A673 (cell line): ENCODE data around the gene CYP2W1. TPM values are rescaled to one million over a fixed set of nuclear protein-coding genes. Genes with fewer than 3 reads are reported as not detected.

Experiments
- BruUV-seq: library from RNA; stranded (reverse); fragments of 400-500 nt; replicated peaks from 2 replicates; lab custom pipeline; 2021; lab: Mats Ljungman, UMichigan
- CTCF ChIA-PET: fragments of 300-600 bp; sonication (Branson Sonifier 250); formaldehyde crosslinking; loops from one replicate; lab custom pipeline; 2022; ENCODE audit warnings: antibody characterized with exemption; lab: Charles Lee
- POLR2A ChIA-PET: fragments of 300-600 bp; sonication (Branson Sonifier 250); formaldehyde crosslinking; loops from one replicate; lab custom pipeline; 2022; ENCODE audit warnings: antibody characterized with exemption; ENCODE audit not compliant: low non-redundant PET; lab: Charles Lee
- DNase-seq: peaks from one replicate; pipeline ENCODE4 v3.0.0-alpha.2; 2015; ENCODE audit warnings: low spot score
- H3K27ac ChIP-seq: fragments of 200-600 bp; sonication (generic); 2 replicates; pipeline ENCODE4 v1.5.1; 2016; ENCODE audit warnings: mixed run types, low read depth, mild to moderate bottlenecking, mixed read lengths, antibody characterized with exemption, low read length; ENCODE audit not compliant: poor library complexity, severe bottlenecking
- H3K27me3 ChIP-seq: fragments of 200-600 bp; sonication (generic); replicated peaks from 2 replicates; pipeline ENCODE4 v1.6.1; 2017; ENCODE audit warnings: mixed run types, low read depth, mild to moderate bottlenecking, mixed read lengths, antibody characterized with exemption, low read length; ENCODE audit not compliant: insufficient read depth, poor library complexity
- H3K36me3 ChIP-seq: fragments of 200-600 bp; sonication (generic); 2 replicates; pipeline ENCODE4 v1.6.1; 2016; ENCODE audit warnings: mixed run types, mild to moderate bottlenecking, mixed read lengths, antibody characterized with exemption, low read length; ENCODE audit not compliant: insufficient read depth, poor library complexity, severe bottlenecking
- H3K4me1 ChIP-seq: fragments of 200-600 bp; sonication (generic); 2 replicates; pipeline ENCODE4 v1.6.1; 2017; ENCODE audit warnings: mixed run types, mild to moderate bottlenecking, mixed read lengths, antibody characterized with exemption, low read length; ENCODE audit not compliant: insufficient read depth, poor library complexity, severe bottlenecking
- H3K4me3 ChIP-seq: fragments of 200-600 bp; sonication (generic); 2 replicates; pipeline ENCODE4 v1.5.1; 2016; ENCODE audit warnings: low read depth, mixed run types, mild to moderate bottlenecking, mixed read lengths, low read length; ENCODE audit not compliant: poor library complexity, severe bottlenecking
- H3K9me3 ChIP-seq: fragments of 200-600 bp; sonication (generic); 2 replicates; pipeline ENCODE4 v1.6.1; 2016; ENCODE audit warnings: mixed run types, low read depth, mild to moderate bottlenecking, mixed read lengths, antibody characterized with exemption, low read length; ENCODE audit not compliant: poor library complexity, severe bottlenecking
- EZH2 ChIP-seq: fragments of 200-600 bp; sonication (generic); IDR thresholded peaks from 2 replicates; pipeline ENCODE4 v1.6.1; 2017; ENCODE audit warnings: borderline replicate concordance, low read depth, mild to moderate bottlenecking, mixed read lengths, antibody characterized with exemption, low read length; ENCODE audit not compliant: poor library complexity, severe bottlenecking
- intact Hi-C: fragments of 100-400 bp; cut with micrococcal nuclease; formaldehyde crosslinking; loops from one replicate; pipeline ENCODE4 v1.10.0; 2022; ENCODE audit not compliant: unreplicated experiment
- total RNA-seq: library from RNA; stranded (reverse); gene quantifications from 2 replicates; pipeline ENCODE4 v1.2.3, GENCODE V29; 2021
- TF ChIP-seq, protein P1 (sequence below): fragments of 300-800, 200-600 bp; sonication (generic); conservative IDR thresholded peaks from 2 replicates; pipeline ENCODE4 v1.5.1; 2017; ENCODE audit warnings: low read depth, mild to moderate bottlenecking, antibody characterized with exemption, low read length, moderate library complexity, mixed read lengths

The CYP2W1 gene
- total RNA-seq, 1 experiment from 2014 or later: not detected

GRCh38 chr7:944744-945143, 38.2 kb upstream of the CYP2W1 start:
- H3K4me3 ChIP-seq: no peak overlapping the region
- TF ChIP-seq, protein P1, sequence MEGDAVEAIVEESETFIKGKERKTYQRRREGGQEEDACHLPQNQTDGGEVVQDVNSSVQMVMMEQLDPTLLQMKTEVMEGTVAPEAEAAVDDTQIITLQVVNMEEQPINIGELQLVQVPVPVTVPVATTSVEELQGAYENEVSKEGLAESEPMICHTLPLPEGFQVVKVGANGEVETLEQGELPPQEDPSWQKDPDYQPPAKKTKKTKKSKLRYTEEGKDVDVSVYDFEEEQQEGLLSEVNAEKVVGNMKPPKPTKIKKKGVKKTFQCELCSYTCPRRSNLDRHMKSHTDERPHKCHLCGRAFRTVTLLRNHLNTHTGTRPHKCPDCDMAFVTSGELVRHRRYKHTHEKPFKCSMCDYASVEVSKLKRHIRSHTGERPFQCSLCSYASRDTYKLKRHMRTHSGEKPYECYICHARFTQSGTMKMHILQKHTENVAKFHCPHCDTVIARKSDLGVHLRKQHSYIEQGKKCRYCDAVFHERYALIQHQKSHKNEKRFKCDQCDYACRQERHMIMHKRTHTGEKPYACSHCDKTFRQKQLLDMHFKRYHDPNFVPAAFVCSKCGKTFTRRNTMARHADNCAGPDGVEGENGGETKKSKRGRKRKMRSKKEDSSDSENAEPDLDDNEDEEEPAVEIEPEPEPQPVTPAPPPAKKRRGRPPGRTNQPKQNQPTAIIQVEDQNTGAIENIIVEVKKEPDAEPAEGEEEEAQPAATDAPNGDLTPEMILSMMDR: no peak
- no peak for TF ChIP-seq EZH2
- BruUV-seq: no TSS peak
- ChIA-PET CTCF (no interaction called here), POLR2A (no interaction called here)
- H3K4me1 ChIP-seq: no peaks in the 10 kb centered on the region
- DNase-seq: no peak
- no peak overlapping the region for H3K27ac ChIP-seq
- intact Hi-C loops: no loop called here
- peaks cover 11% of the 10 kb centered on the region for H3K27me3 ChIP-seq
- no peaks in the 10 kb centered on the region for H3K36me3 ChIP-seq
- no peaks in the 10 kb centered on the region for H3K9me3 ChIP-seq

DNA sequence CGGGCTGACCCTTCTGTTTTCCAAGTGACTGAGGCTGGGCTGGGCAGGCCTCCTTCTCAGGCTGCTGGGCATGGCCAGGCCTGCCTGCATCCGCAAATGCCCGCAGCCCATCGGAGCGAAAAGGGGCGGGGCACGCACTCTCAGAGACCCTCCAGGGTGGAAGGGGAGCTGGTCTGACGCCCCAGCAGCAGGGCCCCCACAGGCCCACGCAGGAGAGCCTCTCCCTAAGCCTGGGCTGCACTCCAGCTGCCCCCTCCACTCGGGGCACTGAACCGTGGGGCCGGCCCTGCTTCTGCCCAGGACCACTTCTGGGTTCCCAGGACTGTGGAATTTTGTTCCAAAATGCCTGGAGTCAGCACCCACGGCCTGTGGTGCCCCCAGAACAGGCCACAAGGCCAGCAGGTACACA, 37.8 kb upstream of the CYP2W1 start:
- Histone ChIP-seq H3K4me1 (no peaks in the 10 kb centered on the region), H3K36me3 (no peaks in the 10 kb centered on the region), H3K27me3 (peaks cover 11% of the 10 kb centered on the region), H3K4me3 (no peak overlapping the region), H3K27ac (no peak overlapping the region), H3K9me3 (no peaks in the 10 kb centered on the region)
- BruUV-seq: no TSS peak
- CTCF ChIA-PET: interaction anchor here (0.5 kb wide), 1 partner anchor 159 kb away, joined by 4 read pairs; no protein-coding TSS in a partner anchor
- intact Hi-C loops: no loop called here
- POLR2A ChIA-PET: no interaction called here
- DNase-seq: no peak
- TF ChIP-seq, protein P1: no peak
- no peak for TF ChIP-seq EZH2

GRCh38 chr7:945556-946255, 37.3 kb upstream of the CYP2W1 start:
- peaks cover 11% of the 10 kb centered on the region for H3K27me3 ChIP-seq
- no peak overlapping the region for H3K27ac ChIP-seq
- H3K4me1 ChIP-seq: no peaks in the 10 kb centered on the region
- no peak for DNase-seq
- H3K9me3 ChIP-seq: no peaks in the 10 kb centered on the region
- H3K4me3 ChIP-seq: no peak overlapping the region
- H3K36me3 ChIP-seq: no peaks in the 10 kb centered on the region
- POLR2A ChIA-PET: no interaction called here
- intact Hi-C loops: no loop called here
- no TSS peak for BruUV-seq
- TF ChIP-seq, protein P1: no peak
- no peak for TF ChIP-seq EZH2
- CTCF ChIA-PET: interaction anchor here (0.5 kb wide), 1 partner anchor 159 kb away, joined by 4 read pairs; no protein-coding TSS in a partner anchor
